Ovary (tissue), 9 donors: ENCODE data around the gene TMEM132D. TPM values are rescaled to one million over a fixed set of nuclear protein-coding genes. Genes with fewer than 3 reads are reported as not detected.

Experiments used
- DNase-seq, 5 donors: peaks; one replicate each; pipeline ENCODE4 v3.0.0-alpha.2; 2019 to 2020
- H3K27ac ChIP-seq, 2 donors: fragments of 200-600 bp; one replicate each; pipeline versions ENCODE4 v1.5.1 to v1.8.0; 2019 to 2022
- H3K27me3 ChIP-seq: fragments of 200-600 bp; one replicate; pipeline ENCODE4 v1.8.0; 2022
- H3K36me3 ChIP-seq: fragments of 200-600 bp; sonication (generic); one replicate; pipeline ENCODE4 v1.5.1; 2019
- H3K4me1 ChIP-seq: one replicate; pipeline ENCODE4 v1.8.1; 2013; ENCODE audit warnings: mild to moderate bottlenecking, moderate library complexity; ENCODE audit not compliant: insufficient read depth
- H3K4me3 ChIP-seq: fragments of 200-600 bp; sonication (generic); one replicate; pipeline ENCODE4 v1.5.1; 2017
- H3K9me3 ChIP-seq, 2 donors: fragments of 200-600 bp in 1 of 2; sonication (generic) in 1 of 2; one replicate each; pipeline versions ENCODE4 v1.5.1 to v1.8.1; 2013 to 2019; ENCODE audit warnings: mild to moderate bottlenecking in 1 of 2, moderate library complexity in 1 of 2
- CTCF ChIP-seq, 3 donors: fragments of 450-650 bp in 2 of 3; fragments of 200-600 bp in 1 of 3; IDR thresholded peaks; one replicate each; pipeline versions ENCODE4 v1.5.1 to v1.8.0; 2016 to 2022; ENCODE audit warnings: antibody characterized with exemption in 3 of 3, mild to moderate bottlenecking in 1 of 3
- EP300 ChIP-seq: sonication (generic); formaldehyde crosslinking; IDR thresholded peaks from one replicate; pipeline ENCODE4 v1.6.1; 2017; ENCODE audit warnings: antibody characterized with exemption
- POLR2A ChIP-seq: fragments of 450-650 bp; IDR thresholded peaks from one replicate; pipeline ENCODE4 v1.6.1; 2017; ENCODE audit warnings: antibody characterized with exemption, mild to moderate bottlenecking, moderate library complexity
- WGBS, 3 donors: extraction: QIAGEN DNeasy Blood & Tissue Kit in 1 of 3; methylation state at CpG; one replicate each; pipeline versions ENCODE4 v1.1.5 to v1.1.7; 2013 to 2017; 5-methylcytosine and 5-hydroxymethylcytosine counted together
- intact Hi-C, 4 donors: fragments of 100-400 bp; cut with DNase I; formaldehyde crosslinking; loops; one replicate each; pipeline versions ENCODE4 v1.11.0 to v1.15.1; 2022 to 2023
- polyA plus RNA-seq, 2 donors: library from polyadenylated mRNA; stranded (reverse); fragments of 200-250 nt in 1 of 2; fragments of 350-450 nt in 1 of 2; fragmentation: Illumina TruSeq in 1 of 2; extraction: RNeasy Lipid Tissue Mini Kit (QIAGEN cat#74804) in 1 of 2; gene quantifications; one replicate each; pipeline ENCODE4 v1.2.3, GENCODE V29; 2013 to 2014
- total RNA-seq, 7 donors: library from RNA; depleted of rRNA in 2 of 7; stranded (reverse); fragments of >200 nt in 2 of 7; fragmentation: NEBNext Ultra II Directional in 3 of 7; extraction: Animal tissue kit (Norgen Biotek cat#: 25700) in 3 of 7; gene quantifications; one replicate each; pipeline versions ENCODE4 v1.1.0 to v1.2.4, GENCODE V29; 2016 to 2023
- donor health status: DM: no; HTN: no; CAD: no; lungs with moderate emphysema.
- donor health status: DM: no; HTN: no; CAD: no.
- donor health status: Bipolar disorder and iron deficiency.
- donor health status: DM: yes; HTN: yes; CAD: no.
- donor health status: DM: no; HTN: no; CAD: no.
- donor health status: DM: yes; HTN: yes; CAD: no.

Gene TMEM132D
- total and polyA plus RNA-seq, 9 donors = 0.04 TPM; not detected in 8

GRCh38 chr12:129434790-129435189 is 469.0 kb downstream of the TMEM132D start:
- no peak for TF ChIP-seq POLR2A
- TF ChIP-seq CTCF (IDR thresholded peaks at IDR 0.05) = no peak
- TF ChIP-seq EP300 = no peak
- Histone ChIP-seq H3K4me1 (no peaks in the 10 kb centered on the region), H3K36me3 (no peaks in the 10 kb centered on the region), H3K27me3 (no peaks in the 10 kb centered on the region), H3K4me3 (no peak overlapping the region), H3K27ac (no peak overlapping the region), H3K9me3 (no peaks in the 10 kb centered on the region)
- DNase-seq = no peak
- intact Hi-C loops = no loop called here
- 94 to 97% (median 96%) methylated on average over 3 of the region's 3 CpGs for WGBS, 3 donors

DNA sequence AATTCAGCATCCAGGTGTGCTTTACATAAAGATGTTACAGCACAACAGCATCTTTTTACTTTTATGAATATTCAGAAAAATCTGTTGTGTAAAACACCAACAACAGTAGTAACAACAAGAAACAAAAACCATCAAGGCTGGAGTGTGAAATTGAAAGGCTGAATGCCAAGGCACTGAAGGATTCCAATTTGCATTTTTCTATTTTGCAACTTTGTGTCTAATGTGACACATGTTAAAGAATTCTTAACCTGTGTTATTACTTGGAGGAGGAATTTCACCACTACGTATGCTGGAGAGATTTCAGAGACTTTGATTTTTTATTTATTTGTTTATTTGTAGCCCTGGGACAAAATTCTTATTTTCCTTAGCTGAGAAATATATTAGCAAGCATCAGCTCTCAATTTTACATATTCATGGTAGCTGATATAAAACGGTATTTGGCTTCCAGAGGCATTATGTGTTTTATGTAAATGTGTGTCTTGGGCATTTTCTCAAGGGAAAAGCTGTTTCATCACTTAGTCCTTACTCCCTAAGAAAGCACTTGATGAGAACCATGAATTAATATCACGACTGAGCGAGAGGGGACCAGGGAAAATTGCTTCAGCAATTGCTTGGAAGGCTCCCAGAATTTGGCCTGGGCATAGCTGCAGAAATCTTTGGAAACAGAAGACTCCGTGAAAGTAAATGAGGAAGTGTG is 475.4 kb downstream of the TMEM132D start:
- H3K4me3 ChIP-seq = no peak overlapping the region
- TF ChIP-seq POLR2A = no peak
- TF ChIP-seq CTCF (IDR thresholded peaks at IDR 0.05) = no peak
- TF ChIP-seq EP300 = no peak
- 36 to 48% (median 48%) methylated on average over 5 of the region's 5 CpGs for WGBS, 3 donors
- DNase-seq = no peak
- no peaks in the 10 kb centered on the region for H3K9me3 ChIP-seq
- no peaks in the 10 kb centered on the region for H3K4me1 ChIP-seq
- H3K27ac ChIP-seq = no peak overlapping the region
- no peaks in the 10 kb centered on the region for H3K36me3 ChIP-seq
- no peaks in the 10 kb centered on the region for H3K27me3 ChIP-seq
- intact Hi-C loops = no loop called here

- H3K9me3 ChIP-seq = no peaks in the 10 kb centered on the region
- no peak for DNase-seq
- 5 to 14% (median 8%) methylated on average over 4 of the region's 4 CpGs for WGBS, 3 donors
- no peaks in the 10 kb centered on the region for H3K27me3 ChIP-seq
- H3K27ac ChIP-seq = no peak overlapping the region
- H3K4me1 ChIP-seq = no peaks in the 10 kb centered on the region
- H3K36me3 ChIP-seq = no peaks in the 10 kb centered on the region
- no peak overlapping the region for H3K4me3 ChIP-seq
- intact Hi-C loops = no loop called here
- TF ChIP-seq POLR2A (no peak), CTCF (IDR thresholded peaks at IDR 0.05) (no peak), EP300 (no peak)
Measured at GRCh38 chr12:129423041-129423580, 480.7 kb downstream of the TMEM132D start.

DNA sequence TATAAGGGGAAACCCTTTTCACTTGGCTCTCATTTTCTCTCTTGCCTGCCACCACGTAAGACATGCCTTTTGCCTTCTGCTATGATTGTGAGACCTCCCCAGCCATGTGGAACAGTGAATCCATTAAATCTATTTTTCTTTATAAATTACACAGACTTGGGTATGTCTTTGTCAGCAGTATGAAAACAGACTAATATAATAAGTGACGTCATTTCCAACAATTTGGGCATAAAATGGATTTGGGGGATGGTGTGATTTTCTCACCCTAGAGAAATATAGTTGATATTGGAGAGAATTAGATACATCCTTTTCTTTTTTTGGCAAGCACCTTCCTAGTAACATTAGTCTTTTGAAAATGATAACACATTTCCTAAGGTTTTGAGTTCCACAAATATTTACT is 490.5 kb downstream of the TMEM132D start:
- H3K36me3 ChIP-seq = no peaks in the 10 kb centered on the region
- H3K27me3 ChIP-seq = no peaks in the 10 kb centered on the region
- H3K9me3 ChIP-seq = no peaks in the 10 kb centered on the region
- H3K4me1 ChIP-seq = no peaks in the 10 kb centered on the region
- intact Hi-C loops = no loop called here
- H3K27ac ChIP-seq = no peak overlapping the region
- WGBS, 3 donors = 62 to 78% (median 75%) methylated on average over 2 of the region's 2 CpGs
- DNase-seq = no peak
- no peak overlapping the region for H3K4me3 ChIP-seq
- TF ChIP-seq CTCF (IDR thresholded peaks at IDR 0.05) (no peak), POLR2A (no peak), EP300 (no peak)
